ENCODE data around the gene IRAK1. TPM values are rescaled to one million over a fixed set of nuclear protein-coding genes. Genes with fewer than 3 reads are reported as not detected.

IRAK1 gene
- polyA plus RNA-seq, 4 donors: 57.2 to 135 (median 117) TPM

DNA sequence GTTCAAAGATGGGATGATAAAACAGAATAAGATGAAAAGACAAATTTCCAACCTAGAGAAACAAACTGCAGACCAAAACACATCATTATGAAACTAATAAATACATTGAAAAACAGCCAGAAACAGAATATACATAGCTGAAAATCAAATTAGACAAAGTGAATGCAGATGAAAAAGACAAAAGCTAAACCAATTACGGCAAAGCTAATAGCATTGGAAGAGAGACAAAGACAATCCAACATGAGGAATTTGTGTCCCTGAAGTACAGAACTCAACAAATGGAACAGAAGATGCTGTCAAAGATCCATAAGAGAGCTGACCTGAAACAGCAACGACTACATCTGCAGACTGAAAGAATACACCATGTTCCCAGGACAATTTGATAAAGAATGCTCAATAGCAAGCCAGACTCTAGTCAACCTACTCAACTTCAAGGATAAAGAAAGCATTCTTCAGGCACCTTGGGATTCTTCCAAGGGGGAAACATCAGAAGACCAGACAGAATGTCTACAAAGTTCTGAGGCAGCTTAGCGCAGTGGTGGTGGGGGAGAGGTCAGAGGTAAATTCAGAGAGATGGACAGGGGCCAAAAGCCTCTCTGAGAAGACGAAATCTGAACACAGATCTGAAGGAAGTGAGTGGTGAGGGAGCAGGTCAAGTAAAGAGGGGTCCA is 27.4 kb upstream of the IRAK1 start:
- no peaks in the 10 kb centered on the region for H3K9me3 ChIP-seq (ENCODE audit: control insufficient read depth in 2 of 2, insufficient read depth in 1 of 2, low read depth in 1 of 2, low read length in 1 of 2)
- DNase-seq: no peak
- H3K27me3 ChIP-seq (ENCODE audit: control insufficient read depth in 3 of 3, insufficient read depth in 3 of 3, low read length in 3 of 3): no peaks in the 10 kb centered on the region
- H3K4me1 ChIP-seq (ENCODE audit: control insufficient read depth in 3 of 3, insufficient read depth in 2 of 3, low read depth in 1 of 3, low read length in 2 of 3): peaks cover 0 to 4% (median 0%) of the 10 kb centered on the region in 3 donors
- peak overlapping the region in 2 of 3 donors; percentile 45 to 66 for H3K27ac ChIP-seq (ENCODE audit: low read depth in 1 of 3, low read length in 2 of 3)
- peaks cover 0 to 39% (median 0%) of the 10 kb centered on the region in 3 donors for H3K36me3 ChIP-seq (ENCODE audit: control insufficient read depth in 3 of 3, insufficient read depth in 2 of 3, low read depth in 1 of 3, low read length in 3 of 3)
- H3K4me3 ChIP-seq (ENCODE audit: low read depth in 1 of 3, low read length in 3 of 3): no peak overlapping the region
- WGBS, 3 donors: 51 to 53% (median 52%) methylated on average over 4 of the region's 4 CpGs
- no peak for FAIRE-seq

DNA sequence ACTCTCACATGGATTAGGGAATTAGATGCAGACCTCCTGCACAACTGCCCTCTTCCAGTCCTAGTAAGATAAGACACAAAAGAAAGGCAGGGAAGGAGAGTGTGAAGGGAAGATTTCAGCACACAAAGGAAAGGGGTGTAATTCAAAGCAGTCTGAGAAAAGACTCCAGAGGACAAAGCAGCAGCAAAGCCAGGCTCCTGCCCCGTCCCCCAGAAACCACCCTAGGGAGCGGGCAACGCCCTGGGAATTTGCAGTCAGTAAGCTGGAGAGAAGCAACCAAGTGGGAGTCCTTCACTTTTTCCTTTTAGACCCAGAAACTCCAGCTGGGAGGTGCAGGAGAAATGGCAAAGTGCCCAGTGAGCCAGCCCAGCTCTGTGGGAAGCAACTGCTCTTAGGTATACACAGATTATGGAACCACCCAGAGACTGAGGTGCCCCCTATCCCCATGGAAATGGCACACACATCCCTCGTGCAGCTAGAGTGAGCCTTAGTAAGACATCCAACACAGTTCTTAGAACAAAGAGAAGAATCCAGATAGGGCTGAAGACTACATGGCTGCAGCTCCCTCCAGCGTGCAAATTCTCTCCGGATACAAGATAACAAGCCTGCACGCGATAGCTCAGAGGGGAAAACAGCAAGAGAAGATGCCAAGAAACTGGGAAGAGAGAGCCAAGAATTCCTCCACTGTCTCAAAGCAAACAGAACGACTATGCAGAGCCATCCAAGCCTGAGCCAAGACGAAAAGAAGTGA is 26.5 kb upstream of the IRAK1 start:
- peaks cover 0 to 5% (median 4%) of the 10 kb centered on the region in 3 donors for H3K4me1 ChIP-seq (ENCODE audit: control insufficient read depth in 3 of 3, insufficient read depth in 2 of 3, low read depth in 1 of 3, low read length in 2 of 3)
- no peak overlapping the region for H3K4me3 ChIP-seq (ENCODE audit: low read depth in 1 of 3, low read length in 3 of 3)
- FAIRE-seq: no peak
- 18 to 48% (median 27%) methylated on average over 10 of the region's 10 CpGs for WGBS, 3 donors
- peak; percentile 24 to 32 for DNase-seq
- H3K27ac ChIP-seq (ENCODE audit: low read depth in 1 of 3, low read length in 2 of 3): peak overlapping the region in 2 of 3 donors; percentile 43 to 45
- no peaks in the 10 kb centered on the region for H3K27me3 ChIP-seq (ENCODE audit: control insufficient read depth in 3 of 3, insufficient read depth in 3 of 3, low read length in 3 of 3)
- no peaks in the 10 kb centered on the region for H3K9me3 ChIP-seq (ENCODE audit: control insufficient read depth in 2 of 2, insufficient read depth in 1 of 2, low read depth in 1 of 2, low read length in 1 of 2)
- H3K36me3 ChIP-seq (ENCODE audit: control insufficient read depth in 3 of 3, insufficient read depth in 2 of 3, low read depth in 1 of 3, low read length in 3 of 3): peaks cover 0 to 41% (median 0%) of the 10 kb centered on the region in 3 donors

DNA sequence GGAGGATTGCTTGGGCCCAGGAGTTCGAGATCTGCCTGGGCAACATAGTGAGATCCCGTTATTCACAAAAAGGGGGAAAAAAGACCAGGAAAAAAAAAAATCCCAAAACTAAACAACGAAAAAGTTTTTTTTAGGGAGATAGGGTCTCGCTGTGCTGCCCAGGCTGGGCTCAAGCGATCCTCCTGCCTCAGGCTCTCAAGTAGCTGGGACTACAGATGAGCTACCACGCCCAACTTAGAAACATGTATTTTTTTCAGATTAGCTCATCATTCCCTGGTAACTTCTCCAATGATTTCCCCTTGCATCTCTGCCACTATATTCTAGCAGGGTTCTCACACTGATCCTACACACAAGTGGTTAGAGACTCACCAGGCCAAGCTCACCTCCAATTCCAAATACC is 24.4 kb upstream of the IRAK1 start:
- Histone ChIP-seq H3K27ac (ENCODE audit: low read depth in 1 of 3, low read length in 2 of 3) (no peak overlapping the region), H3K36me3 (ENCODE audit: control insufficient read depth in 3 of 3, insufficient read depth in 2 of 3, low read depth in 1 of 3, low read length in 3 of 3) (peaks cover 0 to 34% (median 0%) of the 10 kb centered on the region in 3 donors), H3K4me1 (ENCODE audit: control insufficient read depth in 3 of 3, insufficient read depth in 2 of 3, low read depth in 1 of 3, low read length in 2 of 3) (peaks cover 0 to 8% (median 4%) of the 10 kb centered on the region in 3 donors), H3K27me3 (ENCODE audit: control insufficient read depth in 3 of 3, insufficient read depth in 3 of 3, low read length in 3 of 3) (no peaks in the 10 kb centered on the region), H3K9me3 (ENCODE audit: control insufficient read depth in 2 of 2, insufficient read depth in 1 of 2, low read depth in 1 of 2, low read length in 1 of 2) (no peaks in the 10 kb centered on the region), H3K4me3 (ENCODE audit: low read depth in 1 of 3, low read length in 3 of 3) (no peak overlapping the region)
- DNase-seq (no peak), FAIRE-seq (no peak)
- 86 to 96% (median 87%) methylated on average over 6 of the region's 6 CpGs for WGBS, 3 donors

DNA sequence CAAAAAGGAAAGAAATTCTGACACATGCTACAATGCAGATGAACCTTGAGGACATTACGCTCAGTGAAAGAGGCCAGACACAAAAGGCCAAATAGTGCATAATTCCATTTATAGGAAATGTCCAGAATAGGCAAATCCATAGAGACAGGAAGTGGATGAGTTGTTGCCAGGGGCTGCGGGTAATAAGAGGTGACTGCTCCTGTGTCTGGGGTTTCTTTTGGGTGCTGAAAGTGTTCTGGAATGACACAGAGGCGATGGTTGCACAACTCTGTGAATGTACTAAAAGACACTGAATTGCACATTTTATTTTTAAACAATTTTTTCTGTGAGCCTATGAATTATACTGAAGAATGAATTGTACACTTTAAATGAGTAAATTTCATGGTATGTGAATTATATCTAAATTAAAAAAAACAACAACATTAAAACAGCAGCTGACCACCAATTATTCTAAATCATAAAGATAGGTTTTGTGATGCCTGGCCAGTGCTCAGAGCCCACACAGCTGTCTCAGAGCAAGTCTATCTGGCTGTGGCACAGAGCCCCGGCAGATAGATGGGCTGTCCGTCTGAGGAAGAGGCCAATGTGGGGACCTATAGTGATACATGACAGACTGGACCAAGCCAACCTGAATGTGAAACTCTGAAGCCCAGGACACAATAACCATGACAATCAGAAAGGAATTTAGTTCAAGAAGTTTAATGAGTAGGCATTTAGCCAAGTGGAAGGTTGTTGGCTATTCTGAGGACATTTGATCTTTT is 23.5 kb upstream of the IRAK1 start:
- H3K36me3 ChIP-seq (ENCODE audit: control insufficient read depth in 3 of 3, insufficient read depth in 2 of 3, low read depth in 1 of 3, low read length in 3 of 3): peaks cover 0 to 32% (median 0%) of the 10 kb centered on the region in 3 donors
- H3K27ac ChIP-seq (ENCODE audit: low read depth in 1 of 3, low read length in 2 of 3): peak overlapping the region in 1 of 3 donors; percentile 70
- 66 to 90% (median 83%) methylated on average over 5 of the region's 5 CpGs for WGBS, 3 donors
- DNase-seq: no peak
- no peaks in the 10 kb centered on the region for H3K27me3 ChIP-seq (ENCODE audit: control insufficient read depth in 3 of 3, insufficient read depth in 3 of 3, low read length in 3 of 3)
- FAIRE-seq: no peak
- peaks cover 0 to 8% (median 4%) of the 10 kb centered on the region in 3 donors for H3K4me1 ChIP-seq (ENCODE audit: control insufficient read depth in 3 of 3, insufficient read depth in 2 of 3, low read depth in 1 of 3, low read length in 2 of 3)
- no peaks in the 10 kb centered on the region for H3K9me3 ChIP-seq (ENCODE audit: control insufficient read depth in 2 of 2, insufficient read depth in 1 of 2, low read depth in 1 of 2, low read length in 1 of 2)
- H3K4me3 ChIP-seq (ENCODE audit: low read depth in 1 of 3, low read length in 3 of 3): no peak overlapping the region

DNA sequence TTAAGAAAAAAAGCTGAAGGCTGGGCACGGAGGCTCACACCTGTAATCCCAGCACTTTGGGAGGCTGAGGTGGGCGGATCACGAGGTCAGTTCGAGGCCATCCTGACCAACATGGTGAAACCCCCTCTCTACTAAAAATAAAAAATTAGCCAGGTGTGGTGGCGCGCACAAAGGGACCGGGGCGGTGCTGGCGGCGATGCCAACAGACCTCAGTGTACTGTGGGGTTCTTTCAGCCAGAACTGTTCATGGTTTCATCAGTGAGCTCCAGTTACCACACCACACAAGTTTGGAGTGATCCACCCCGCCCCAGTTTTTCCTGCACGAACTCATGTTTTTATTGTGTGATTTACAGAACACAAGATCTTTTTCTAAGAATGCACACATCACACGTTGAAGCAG is 21.2 kb upstream of the IRAK1 start:
- H3K27me3 ChIP-seq (ENCODE audit: control insufficient read depth in 3 of 3, insufficient read depth in 3 of 3, low read length in 3 of 3): no peaks in the 10 kb centered on the region
- FAIRE-seq: no peak
- no peak overlapping the region for H3K4me3 ChIP-seq (ENCODE audit: low read depth in 1 of 3, low read length in 3 of 3)
- peaks cover 0 to 8% (median 0%) of the 10 kb centered on the region in 3 donors for H3K4me1 ChIP-seq (ENCODE audit: control insufficient read depth in 3 of 3, insufficient read depth in 2 of 3, low read depth in 1 of 3, low read length in 2 of 3)
- no peak overlapping the region for H3K27ac ChIP-seq (ENCODE audit: low read depth in 1 of 3, low read length in 2 of 3)
- WGBS, 3 donors: 84 to 89% (median 87%) methylated on average over 13 of the region's 13 CpGs
- peaks cover 0 to 26% (median 0%) of the 10 kb centered on the region in 3 donors for H3K36me3 ChIP-seq (ENCODE audit: control insufficient read depth in 3 of 3, insufficient read depth in 2 of 3, low read depth in 1 of 3, low read length in 3 of 3)
- no peak for DNase-seq
- no peaks in the 10 kb centered on the region for H3K9me3 ChIP-seq (ENCODE audit: control insufficient read depth in 2 of 2, insufficient read depth in 1 of 2, low read depth in 1 of 2, low read length in 1 of 2)

DNA sequence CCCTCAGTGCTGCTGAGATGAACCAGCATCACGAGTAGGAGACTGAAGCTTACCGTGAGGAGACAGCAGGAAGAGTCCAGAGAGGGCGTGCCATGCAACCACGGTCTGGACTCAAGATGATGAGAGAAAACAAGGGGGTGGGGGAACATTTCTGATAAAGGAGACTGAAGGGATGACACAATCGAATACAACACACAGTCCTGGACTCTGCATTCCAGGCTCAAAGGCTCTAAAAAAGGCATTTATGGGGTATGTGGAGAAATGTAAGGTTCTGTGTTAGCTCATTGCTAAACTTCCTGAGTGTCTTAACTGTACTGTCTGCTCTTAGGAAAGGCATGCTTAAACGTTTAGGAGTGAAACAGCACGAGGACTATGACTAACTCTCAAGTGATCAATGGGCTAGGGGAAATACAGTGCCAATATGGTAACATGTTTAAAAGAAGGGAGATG is 20.6 kb upstream of the IRAK1 start:
- FAIRE-seq: no peak
- WGBS, 3 donors: 45 to 50% (median 45%) methylated on average over 7 of the region's 7 CpGs
- H3K9me3 ChIP-seq (ENCODE audit: control insufficient read depth in 2 of 2, insufficient read depth in 1 of 2, low read depth in 1 of 2, low read length in 1 of 2): no peaks in the 10 kb centered on the region
- H3K27ac ChIP-seq (ENCODE audit: low read depth in 1 of 3, low read length in 2 of 3): peak overlapping the region in 1 of 3 donors; percentile 41
- no peaks in the 10 kb centered on the region for H3K27me3 ChIP-seq (ENCODE audit: control insufficient read depth in 3 of 3, insufficient read depth in 3 of 3, low read length in 3 of 3)
- no peak overlapping the region for H3K4me3 ChIP-seq (ENCODE audit: low read depth in 1 of 3, low read length in 3 of 3)
- no peak for DNase-seq
- peaks cover 0 to 8% (median 0%) of the 10 kb centered on the region in 3 donors for H3K4me1 ChIP-seq (ENCODE audit: control insufficient read depth in 3 of 3, insufficient read depth in 2 of 3, low read depth in 1 of 3, low read length in 2 of 3)
- peaks cover 0 to 26% (median under 1%) of the 10 kb centered on the region in 3 donors for H3K36me3 ChIP-seq (ENCODE audit: control insufficient read depth in 3 of 3, insufficient read depth in 2 of 3, low read depth in 1 of 3, low read length in 3 of 3)

DNA sequence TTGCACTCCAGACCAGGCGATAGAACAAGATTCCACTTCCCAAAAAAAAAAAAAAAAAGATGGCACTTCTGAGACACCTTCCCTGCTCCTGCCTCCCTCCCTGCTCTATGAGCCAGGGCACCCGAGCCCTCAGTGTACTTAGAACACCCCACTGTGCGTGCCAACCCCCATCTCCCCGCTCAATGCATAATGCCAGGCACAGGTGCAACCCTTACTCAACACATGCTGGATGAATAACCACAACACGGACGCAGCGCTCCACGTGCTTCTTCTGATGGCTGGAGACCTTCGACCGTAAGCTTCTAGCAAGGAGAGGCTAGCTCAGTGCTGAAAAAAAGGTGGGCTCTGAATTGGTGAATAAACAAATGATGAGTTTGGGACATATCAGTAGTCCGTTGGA is 19.9 kb upstream of the IRAK1 start:
- Histone ChIP-seq H3K4me3 (ENCODE audit: low read depth in 1 of 3, low read length in 3 of 3) (no peak overlapping the region), H3K27me3 (ENCODE audit: control insufficient read depth in 3 of 3, insufficient read depth in 3 of 3, low read length in 3 of 3) (no peaks in the 10 kb centered on the region), H3K4me1 (ENCODE audit: control insufficient read depth in 3 of 3, insufficient read depth in 2 of 3, low read depth in 1 of 3, low read length in 2 of 3) (peaks cover 0 to 8% (median 0%) of the 10 kb centered on the region in 3 donors), H3K9me3 (ENCODE audit: control insufficient read depth in 2 of 2, insufficient read depth in 1 of 2, low read depth in 1 of 2, low read length in 1 of 2) (no peaks in the 10 kb centered on the region), H3K36me3 (ENCODE audit: control insufficient read depth in 3 of 3, insufficient read depth in 2 of 3, low read depth in 1 of 3, low read length in 3 of 3) (peaks cover 0 to 21% (median 2%) of the 10 kb centered on the region in 3 donors), H3K27ac (ENCODE audit: low read depth in 1 of 3, low read length in 2 of 3) (peak overlapping the region in 1 of 3 donors; percentile 41)
- WGBS, 3 donors: 86 to 91% (median 90%) methylated on average over 11 of the region's 11 CpGs
- DNase-seq: no peak
- FAIRE-seq: no peak

DNA sequence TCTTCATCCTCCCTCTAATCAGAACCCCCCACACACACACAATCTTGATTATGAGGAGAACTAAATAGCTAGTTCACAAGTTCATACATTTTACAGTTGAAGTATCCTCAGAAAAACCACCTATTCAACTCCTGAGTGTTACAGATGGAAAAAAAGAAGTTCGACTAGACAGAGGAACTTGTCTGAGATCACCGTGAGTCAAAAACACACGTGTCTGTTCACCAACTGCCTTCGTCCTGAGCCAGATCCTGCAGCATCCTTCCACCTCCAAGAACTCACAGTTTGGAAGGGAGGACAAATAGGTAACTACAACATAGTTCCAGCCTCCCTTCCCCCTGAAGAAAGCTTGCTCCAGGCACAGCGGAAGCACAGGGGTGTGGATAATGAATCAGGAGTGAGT is 19.0 kb upstream of the IRAK1 start:
- Histone ChIP-seq H3K9me3 (ENCODE audit: control insufficient read depth in 2 of 2, insufficient read depth in 1 of 2, low read depth in 1 of 2, low read length in 1 of 2) (no peaks in the 10 kb centered on the region), H3K27ac (ENCODE audit: low read depth in 1 of 3, low read length in 2 of 3) (no peak overlapping the region), H3K4me1 (ENCODE audit: control insufficient read depth in 3 of 3, insufficient read depth in 2 of 3, low read depth in 1 of 3, low read length in 2 of 3) (peaks cover 0 to 8% (median 0%) of the 10 kb centered on the region in 3 donors), H3K36me3 (ENCODE audit: control insufficient read depth in 3 of 3, insufficient read depth in 2 of 3, low read depth in 1 of 3, low read length in 3 of 3) (peaks cover 0 to 24% (median 2%) of the 10 kb centered on the region in 3 donors), H3K4me3 (ENCODE audit: low read depth in 1 of 3, low read length in 3 of 3) (no peak overlapping the region), H3K27me3 (ENCODE audit: control insufficient read depth in 3 of 3, insufficient read depth in 3 of 3, low read length in 3 of 3) (no peaks in the 10 kb centered on the region)
- 77 to 88% (median 85%) methylated on average over 5 of the region's 5 CpGs for WGBS, 3 donors
- FAIRE-seq (no peak), DNase-seq (no peak)
